Testis (tissue), 3 donors: ENCODE data around the gene SMG7. TPM values are rescaled to one million over a fixed set of nuclear protein-coding genes. Genes with fewer than 3 reads are reported as not detected.

Source experiments
- DNase-seq: peaks from one replicate; pipeline ENCODE4 v3.0.0-alpha.2; 2019
- H3K27ac ChIP-seq, 2 donors: fragments of 200-600 bp; sonication (generic); one replicate each; pipeline ENCODE4 v1.5.1; 2019
- H3K27me3 ChIP-seq: fragments of 200-600 bp; sonication (generic); one replicate; pipeline ENCODE4 v1.5.1; 2019
- H3K36me3 ChIP-seq: fragments of 200-600 bp; sonication (generic); one replicate; pipeline ENCODE4 v1.5.1; 2017; ENCODE audit warnings: low read depth; ENCODE audit errors: missing control alignments
- H3K4me1 ChIP-seq: fragments of 200-600 bp; sonication (generic); one replicate; pipeline ENCODE4 v1.5.1; 2019
- H3K4me3 ChIP-seq, 2 donors: fragments of 200-600 bp; sonication (generic); one replicate each; pipeline ENCODE4 v1.5.1; 2017 to 2019
- H3K9me3 ChIP-seq: fragments of 200-600 bp; sonication (generic); one replicate; pipeline ENCODE4 v1.5.1; 2017
- CTCF ChIP-seq, 3 experiments: fragments of 450-650 bp in 2 of 3; fragments of 200-600 bp in 1 of 3; sonication (generic) in 1 of 3; IDR thresholded peaks; one replicate each; pipeline ENCODE4 v1.5.1; 2016 to 2019; ENCODE audit warnings: antibody characterized with exemption in 3 of 3, mild to moderate bottlenecking in 2 of 3, moderate library complexity in 1 of 3
- POLR2A ChIP-seq: fragments of 450-650 bp; IDR thresholded peaks from one replicate; pipeline ENCODE4 v1.6.1; 2017; ENCODE audit warnings: antibody characterized with exemption, mild to moderate bottlenecking, moderate library complexity
- WGBS, 2 donors: methylation state at CpG; one replicate each; pipeline ENCODE4 v1.1.5; 2018; 5-methylcytosine and 5-hydroxymethylcytosine counted together
- intact Hi-C: fragments of 100-400 bp; cut with DNase I; formaldehyde crosslinking; loops from one replicate; pipeline ENCODE4 v1.15.1; 2023; ENCODE audit warnings: low total_unique reads
- polyA plus RNA-seq: library from polyadenylated mRNA; stranded (reverse); fragments of 350-450 nt; fragmentation: Illumina TruSeq; extraction: RNeasy Lipid Tissue Mini Kit (QIAGEN cat#74804); gene quantifications from one replicate; pipeline ENCODE4 v1.2.3, GENCODE V29; 2014; ENCODE audit warnings: low read depth, low replicate concordance; ENCODE audit not compliant: insufficient read depth
- total RNA-seq, 2 donors: library from RNA; depleted of rRNA; stranded (reverse); fragments of >200 nt; gene quantifications; one replicate each; pipeline ENCODE4 v1.2.3, GENCODE V29; 2016

SMG7 gene
- total and polyA plus RNA-seq, 3 donors from 2014 or later, result 109 to 157 (median 139) TPM

- Histone ChIP-seq H3K4me3 (no peak overlapping the region), H3K27me3 (no peaks in the 10 kb centered on the region), H3K9me3 (no peaks in the 10 kb centered on the region), H3K36me3 (no peaks in the 10 kb centered on the region), H3K4me1 (no peaks in the 10 kb centered on the region), H3K27ac (no peak overlapping the region)
- TF ChIP-seq CTCF (IDR thresholded peaks at IDR 0.05), result no peak
- no peak for TF ChIP-seq POLR2A
- DNase-seq, result no peak
- intact Hi-C loops, result no loop called here
- WGBS, 2 donors, result 85 to 93% methylated on average over 3 of the region's 3 CpGs
Observed at GRCh38 chr1:183600136-183600535, 127.8 kb downstream of the SMG7 start.

- Histone ChIP-seq H3K4me3 (no peak overlapping the region), H3K9me3 (no peaks in the 10 kb centered on the region), H3K36me3 (no peaks in the 10 kb centered on the region), H3K27me3 (no peaks in the 10 kb centered on the region), H3K27ac (no peak overlapping the region), H3K4me1 (no peaks in the 10 kb centered on the region)
- WGBS, 2 donors, result 73 to 96% methylated on average over 3 of the region's 3 CpGs
- no peak for DNase-seq
- intact Hi-C loops, result no loop called here
- no peak for TF ChIP-seq CTCF (IDR thresholded peaks at IDR 0.05)
- no peak for TF ChIP-seq POLR2A
Observed at GRCh38 chr1:183600634-183601033, 128.3 kb downstream of the SMG7 start.

- Histone ChIP-seq H3K27me3 (no peaks in the 10 kb centered on the region), H3K36me3 (no peaks in the 10 kb centered on the region), H3K27ac (no peak overlapping the region), H3K9me3 (no peaks in the 10 kb centered on the region), H3K4me1 (no peaks in the 10 kb centered on the region), H3K4me3 (no peak overlapping the region)
- DNase-seq, result no peak
- intact Hi-C loops, result no loop called here
- TF ChIP-seq CTCF (IDR thresholded peaks at IDR 0.05), result no peak
- no peak for TF ChIP-seq POLR2A
- WGBS, 2 donors, result 88 to 100% methylated on average over 1 of the region's 1 CpG
Observed at GRCh38 chr1:183602510-183602909, 130.2 kb downstream of the SMG7 start.

Other genes starting within 250 kb of the SMG7 start
- gene NMNAT2, start 54.1 kb upstream of the SMG7 start, total RNA-seq, result 10 to 100 TPM; 45.7 to 52.0 TPM
- gene NMNAT2, start 54.1 kb upstream of the SMG7 start, polyA plus RNA-seq, result 23.6 TPM
- gene NCF2, start 118.0 kb downstream of the SMG7 start, total RNA-seq, result 1 to 10 TPM; 1.3 to 3.7 TPM
- 7.8 TPM for gene NCF2, start 118.0 kb downstream of the SMG7 start, polyA plus RNA-seq
- 10 to 100 TPM; 55.8 to 66.6 TPM for gene ARPC5, start 163.3 kb downstream of the SMG7 start, total RNA-seq
- gene ARPC5, start 163.3 kb downstream of the SMG7 start, polyA plus RNA-seq, result 136 TPM
- gene APOBEC4, start 180.8 kb downstream of the SMG7 start, total RNA-seq, result 1 to 10 TPM; 4.9 to 5.0 TPM
- gene APOBEC4, start 180.8 kb downstream of the SMG7 start, polyA plus RNA-seq, result 23.7 TPM